Measurements from ENCODE around the gene CCT7. TPM values are rescaled to one million over a fixed set of nuclear protein-coding genes. Genes with fewer than 3 reads are reported as not detected.
A peak's percentile ranks its signal among the peaks of the same experiment; 100 is the strongest.

The CCT7 gene
- polyA plus RNA-seq (2012; ENCODE audit: insufficient read length, low read depth): 520 TPM

GRCh38 chr2:73233932-73234832, at the start of gene CCT7:
TSS of gene CCT7 (plus strand) at chr2:73234308. CDS start at chr2:73234379, 71 bp downstream.
- TF ChIP-seq POLR2AphosphoS5 (IDR thresholded peaks at IDR 0.05; ENCODE audit: low read depth, low read length): peak; percentile 99
- peak; percentile 99 for TF ChIP-seq TAF1 (IDR thresholded peaks at IDR 0.05; ENCODE audit: borderline replicate concordance, insufficient read depth, low read length)
- peak; percentile 86 for TF ChIP-seq SIN3A (IDR thresholded peaks at IDR 0.05; ENCODE audit: borderline replicate concordance, insufficient read depth, low read length)
- peak; percentile 31 to 64; a peak in 2 of 4 replicates for TF ChIP-seq REST (IDR thresholded peaks at IDR 0.05; ENCODE audit: insufficient read depth in 1 of 2, low read depth in 2 of 2, low read length in 2 of 2)
- TF ChIP-seq FOXP2 (optimal IDR thresholded peaks at IDR 0.05; ENCODE audit: borderline replicate concordance, extremely low read depth, extremely low read length, insufficient read depth): no peak

GRCh38 chr2:73185965-73186364, 48.1 kb upstream of the CCT7 start:
- no peak for TF ChIP-seq FOXP2 (optimal IDR thresholded peaks at IDR 0.05; ENCODE audit: borderline replicate concordance, extremely low read depth, extremely low read length, insufficient read depth)

DNA sequence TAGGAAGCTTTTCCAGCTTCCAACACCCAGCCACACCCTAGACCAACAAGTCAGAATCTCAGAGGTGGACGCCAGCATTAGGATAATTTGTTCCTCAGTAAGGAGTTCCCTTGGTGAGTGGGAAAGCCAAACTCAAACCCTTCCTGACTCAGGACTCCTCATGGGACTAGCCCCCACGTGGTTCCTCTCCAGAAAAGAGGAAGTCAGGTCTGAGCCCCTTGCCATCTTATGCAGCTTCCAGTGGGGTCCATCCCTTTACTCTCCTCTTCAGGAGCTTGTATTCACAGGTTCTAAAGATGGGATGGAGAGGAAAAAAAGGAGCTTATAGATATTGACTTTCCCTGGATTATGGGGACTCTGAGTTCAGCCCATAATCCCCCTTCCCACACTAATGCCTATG, 46.6 kb upstream of the CCT7 start:
- TF ChIP-seq SIN3A (IDR thresholded peaks at IDR 0.05; ENCODE audit: borderline replicate concordance, insufficient read depth, low read length) (no peak), REST (IDR thresholded peaks at IDR 0.05; ENCODE audit: insufficient read depth in 1 of 2, low read depth in 2 of 2, low read length in 2 of 2) (no peak), FOXP2 (optimal IDR thresholded peaks at IDR 0.05; ENCODE audit: borderline replicate concordance, extremely low read depth, extremely low read length, insufficient read depth) (no peak), POLR2AphosphoS5 (IDR thresholded peaks at IDR 0.05; ENCODE audit: low read depth, low read length) (no peak), TAF1 (IDR thresholded peaks at IDR 0.05; ENCODE audit: borderline replicate concordance, insufficient read depth, low read length) (no peak)

DNA sequence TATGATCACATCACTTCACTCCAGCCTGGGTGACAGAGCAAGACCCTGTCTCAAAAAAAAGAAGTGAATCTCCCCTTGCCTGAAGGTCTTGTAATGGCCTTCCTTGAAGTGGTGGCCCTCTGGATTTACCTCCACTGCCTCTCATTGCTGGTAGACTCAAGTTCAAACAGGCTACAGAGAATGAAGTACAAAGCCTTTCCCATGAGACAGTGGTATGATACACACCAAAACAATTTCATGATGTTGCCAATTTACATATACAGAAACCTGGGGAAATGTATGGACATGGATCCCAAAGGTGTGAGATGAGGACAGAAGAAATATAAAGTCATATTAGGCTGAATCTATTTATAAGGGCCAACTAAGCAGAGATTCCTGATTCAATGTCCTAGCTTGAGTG, 36.5 kb upstream of the CCT7 start:
- TF ChIP-seq POLR2AphosphoS5 (IDR thresholded peaks at IDR 0.05; ENCODE audit: low read depth, low read length) (no peak), REST (IDR thresholded peaks at IDR 0.05; ENCODE audit: insufficient read depth in 1 of 2, low read depth in 2 of 2, low read length in 2 of 2) (no peak), SIN3A (IDR thresholded peaks at IDR 0.05; ENCODE audit: borderline replicate concordance, insufficient read depth, low read length) (no peak)

DNA sequence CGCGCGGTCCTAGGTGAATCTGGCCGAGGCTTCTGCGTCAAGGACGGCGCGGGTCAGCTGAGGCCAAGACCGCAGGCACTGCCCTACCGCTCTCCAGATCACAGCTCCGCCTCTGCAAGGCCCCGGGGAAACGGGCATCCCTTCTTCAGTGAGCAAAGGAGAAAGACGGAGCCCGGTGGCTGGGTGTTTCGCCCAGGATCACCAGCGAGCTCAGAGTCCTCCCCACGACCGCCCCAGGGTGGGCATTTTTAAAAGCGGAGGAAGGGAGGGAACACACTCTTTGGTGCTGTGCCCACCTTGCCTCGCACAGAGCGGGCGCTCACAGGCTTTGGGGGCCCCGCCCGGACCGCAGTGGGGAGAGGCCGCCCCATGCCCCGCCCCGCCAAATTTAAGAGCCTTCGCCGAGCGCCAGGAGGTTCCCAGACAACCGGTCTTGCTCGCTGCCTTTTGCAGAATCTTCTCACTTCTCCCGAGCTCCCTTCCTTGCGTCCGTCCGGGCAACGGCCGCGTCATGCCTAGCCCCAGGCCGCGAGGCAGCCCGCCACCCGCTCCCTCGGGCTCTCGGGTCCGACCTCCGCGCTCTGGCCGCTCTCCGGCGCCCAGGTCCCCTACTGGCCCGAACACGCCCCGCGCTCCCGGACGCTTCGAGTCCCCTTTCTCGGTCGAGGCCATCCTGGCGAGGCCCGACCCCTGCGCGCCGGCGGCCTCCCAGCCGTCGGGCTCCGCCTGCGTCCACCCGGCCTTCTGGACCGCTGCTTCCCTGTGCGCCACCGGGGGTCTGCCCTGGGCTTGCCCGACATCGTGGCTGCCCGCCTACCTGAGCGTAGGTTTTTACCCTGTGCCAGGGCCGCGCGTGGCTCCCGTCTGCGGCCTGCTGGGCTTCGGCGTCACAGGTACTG, 31.7 kb upstream of the CCT7 start, which contains the start of gene NOTO:
NOTO (plus strand) TSS at position 419 of the 899 bp plus-strand sequence; CDS start at position 512, 93 bp downstream.
- no peak for TF ChIP-seq SIN3A (IDR thresholded peaks at IDR 0.05; ENCODE audit: borderline replicate concordance, insufficient read depth, low read length)
- TF ChIP-seq POLR2AphosphoS5 (IDR thresholded peaks at IDR 0.05; ENCODE audit: low read depth, low read length): no peak
